GM18505 (cell line): ENCODE measurements around the gene ASPN.

Source experiments
- ATAC-seq: cut with Tn5 transposase; IDR thresholded peaks from one replicate; pipeline ENCODE4 v1.9.1; 2021; ENCODE audit not compliant: unreplicated experiment
- POLR2A ChIP-seq: IDR thresholded peaks from 4 replicates; pipeline ENCODE4 v1.6.1; 2011; ENCODE audit warnings: borderline replicate concordance; ENCODE audit not compliant: insufficient read depth, insufficient read length; ENCODE audit errors: extremely low read depth

Gene ASPN

DNA sequence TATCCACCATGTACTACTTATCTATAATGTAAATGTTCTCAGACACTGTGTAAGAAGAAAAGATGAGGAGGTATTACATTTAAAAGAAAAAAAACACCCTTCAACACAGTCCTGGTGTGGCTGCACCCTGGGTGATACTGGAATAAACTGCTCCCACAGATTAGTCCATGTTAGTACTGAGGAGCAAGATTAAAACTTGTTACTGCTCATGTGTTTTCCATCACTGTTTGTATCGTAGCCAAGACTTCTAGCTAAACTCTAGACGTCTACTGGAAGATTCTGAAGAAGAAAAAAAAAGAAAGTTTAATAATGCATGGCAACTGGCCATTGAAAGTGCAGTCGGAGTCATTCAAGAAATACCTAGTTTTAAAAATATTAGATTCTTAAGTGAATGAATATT, at the start of gene ASPN:
TSS of gene ASPN (minus strand) at position 178 of the 400 bp plus-strand sequence.
- TF ChIP-seq POLR2A: no peak
- ATAC-seq: no peak

DNA sequence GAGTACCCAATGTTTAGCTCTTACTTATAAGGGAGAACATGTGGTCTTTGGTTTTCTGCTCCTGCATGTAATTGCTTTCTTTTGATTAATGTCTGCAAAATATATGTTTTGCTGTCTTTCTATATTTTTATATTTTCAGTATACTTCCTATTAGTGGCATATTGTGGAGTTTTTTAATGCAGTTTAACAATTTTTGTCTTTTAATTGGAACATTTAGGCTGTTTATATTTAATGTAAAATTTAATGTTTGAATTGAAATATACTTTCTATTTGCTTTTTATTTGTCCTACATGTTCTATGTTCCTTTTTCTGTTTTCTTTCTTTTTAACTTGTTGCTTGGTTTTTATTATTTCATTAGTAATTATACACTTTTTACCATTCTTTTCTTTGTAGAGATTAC, 48.6 kb upstream of the ASPN start:
- ATAC-seq: no peak
- no peak for TF ChIP-seq POLR2A

DNA sequence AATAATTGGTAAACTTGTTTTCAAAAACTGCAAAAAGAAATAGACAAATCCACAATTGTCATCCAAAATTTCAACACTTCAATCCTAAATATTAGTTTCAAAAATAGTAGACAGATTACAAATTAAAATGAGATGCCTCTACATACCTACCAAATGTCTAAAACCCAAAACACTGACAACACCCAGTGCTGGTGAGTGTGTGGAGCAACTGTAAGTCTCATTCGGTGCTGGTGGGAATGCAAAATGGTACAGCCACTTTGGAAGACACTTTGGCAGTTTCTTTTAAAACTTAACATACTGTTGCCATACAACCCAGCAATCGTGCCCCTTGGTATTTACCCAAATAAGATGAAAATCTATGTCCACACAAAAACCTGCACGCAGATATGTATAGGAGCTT, 46.8 kb upstream of the ASPN start:
- no peak for TF ChIP-seq POLR2A
- no peak for ATAC-seq

GRCh38 chr9:92528522-92528849, 46.2 kb upstream of the ASPN start:
- no peak for TF ChIP-seq POLR2A
- no peak for ATAC-seq

- no peak for ATAC-seq
- TF ChIP-seq POLR2A: no peak
Measured at GRCh38 chr9:92527832-92528521, 45.7 kb upstream of the ASPN start.

GRCh38 chr9:92527291-92527828, 45.1 kb upstream of the ASPN start:
- TF ChIP-seq POLR2A: no peak
- no peak for ATAC-seq

DNA sequence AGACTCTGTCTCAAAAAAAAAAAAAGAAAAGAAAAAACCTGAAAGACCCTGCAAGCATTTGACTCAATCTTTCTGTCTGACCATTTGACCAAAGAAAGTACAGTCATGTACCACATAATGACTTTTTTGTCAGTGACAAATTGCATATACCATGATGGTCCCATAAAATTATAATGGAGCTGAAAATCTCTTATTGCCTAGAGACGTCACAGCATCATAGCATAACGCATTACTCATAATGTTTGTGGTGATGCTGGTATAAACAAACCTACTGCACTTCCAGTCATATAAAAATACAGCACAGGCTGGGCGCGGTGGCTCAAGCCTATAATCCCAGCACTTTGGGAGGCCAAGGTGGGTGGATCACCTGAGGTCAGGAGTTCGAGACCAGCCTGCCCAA, 43.0 kb upstream of the ASPN start:
- no peak for ATAC-seq
- no peak for TF ChIP-seq POLR2A

DNA sequence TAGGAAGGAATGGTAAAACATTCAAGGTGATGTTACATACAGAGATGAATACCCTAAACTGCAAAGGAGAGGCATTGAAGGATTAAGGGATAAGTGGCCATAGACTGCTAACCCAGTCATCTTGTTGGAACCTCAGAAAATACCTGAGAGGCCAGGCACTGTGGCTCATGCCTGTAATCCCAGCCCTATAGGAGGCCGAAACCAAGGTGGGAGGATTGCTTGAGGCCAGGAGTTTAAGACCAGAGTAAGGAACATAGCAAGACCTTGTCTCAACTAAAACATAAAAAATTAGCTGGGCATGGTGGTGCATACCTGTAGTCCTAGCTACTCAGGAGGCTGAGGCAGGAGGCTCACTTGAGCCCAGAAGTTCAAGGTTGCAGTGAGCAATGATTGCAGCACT, 42.6 kb upstream of the ASPN start:
- no peak for TF ChIP-seq POLR2A
- ATAC-seq: no peak

DNA sequence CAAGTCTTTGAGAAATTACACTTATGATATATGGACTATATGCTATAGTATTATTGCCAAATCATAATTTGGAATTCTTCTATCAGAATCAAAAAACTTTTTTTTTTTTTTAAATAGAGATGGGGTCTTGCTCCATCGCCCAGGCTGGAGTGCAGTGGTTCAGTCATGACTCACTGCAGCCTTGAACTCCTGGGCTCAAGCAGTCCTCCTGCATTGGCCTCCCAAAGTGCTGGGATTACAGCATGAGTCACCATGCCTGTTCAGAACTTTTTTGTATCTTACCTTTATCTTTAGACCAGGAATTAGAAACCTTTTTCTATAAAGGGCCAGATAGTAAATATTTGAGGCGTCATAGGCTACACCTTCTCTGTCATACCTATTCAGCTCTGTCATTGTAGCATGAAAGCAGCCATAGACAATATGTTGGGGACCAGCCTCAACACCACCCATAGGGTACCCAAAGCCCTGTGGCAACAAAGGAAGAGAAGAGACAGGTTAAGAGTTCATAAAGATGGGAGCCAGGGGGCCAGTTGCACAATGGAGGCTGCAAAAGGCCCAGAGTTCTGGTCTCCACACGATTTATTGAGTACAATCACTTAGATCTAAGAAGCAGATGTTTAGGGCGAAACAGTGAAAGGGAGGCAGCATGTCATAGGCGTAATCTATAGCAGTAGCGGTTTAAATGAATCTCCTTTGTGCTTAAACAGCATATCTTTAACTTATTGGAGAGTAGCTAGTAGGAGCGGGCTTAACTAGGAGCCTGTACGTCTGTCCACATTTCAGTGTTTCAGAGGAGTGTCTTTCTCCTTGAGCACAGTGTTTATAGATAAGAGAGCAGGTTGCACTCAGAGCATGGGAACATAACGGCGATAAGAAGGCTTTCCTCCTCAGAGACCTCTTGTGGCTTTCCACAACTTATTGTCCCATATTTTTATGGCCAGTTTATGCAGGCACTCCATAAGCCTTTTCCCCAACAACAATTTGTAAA, 41.0 kb upstream of the ASPN start:
- no peak for TF ChIP-seq POLR2A

DNA sequence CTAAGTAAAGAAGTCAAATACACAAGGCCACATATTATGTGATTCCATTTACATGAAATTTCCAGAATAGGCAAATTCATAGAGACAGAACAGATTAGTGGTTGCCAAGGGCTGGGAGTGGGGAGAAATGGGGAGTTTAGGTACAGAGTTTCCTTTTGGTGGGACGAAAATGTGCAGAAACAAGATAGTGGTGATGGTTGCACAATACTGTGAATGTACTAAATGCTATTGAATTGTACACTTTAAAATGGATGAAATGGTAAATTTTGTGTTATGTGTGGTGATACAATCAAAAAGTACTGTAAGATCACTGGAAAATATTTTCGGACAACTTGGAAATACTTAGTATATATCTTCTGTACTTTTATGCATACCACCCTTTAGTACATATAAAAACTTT, 38.5 kb upstream of the ASPN start:
- ATAC-seq: no peak
- no peak for TF ChIP-seq POLR2A

More for the DNA sequence above, 41.0 kb upstream of the ASPN start:
- ATAC-seq: no peak

- no peak for ATAC-seq
- TF ChIP-seq POLR2A: no peak
Measured at GRCh38 chr9:92518199-92518598, 35.9 kb upstream of the ASPN start.

DNA sequence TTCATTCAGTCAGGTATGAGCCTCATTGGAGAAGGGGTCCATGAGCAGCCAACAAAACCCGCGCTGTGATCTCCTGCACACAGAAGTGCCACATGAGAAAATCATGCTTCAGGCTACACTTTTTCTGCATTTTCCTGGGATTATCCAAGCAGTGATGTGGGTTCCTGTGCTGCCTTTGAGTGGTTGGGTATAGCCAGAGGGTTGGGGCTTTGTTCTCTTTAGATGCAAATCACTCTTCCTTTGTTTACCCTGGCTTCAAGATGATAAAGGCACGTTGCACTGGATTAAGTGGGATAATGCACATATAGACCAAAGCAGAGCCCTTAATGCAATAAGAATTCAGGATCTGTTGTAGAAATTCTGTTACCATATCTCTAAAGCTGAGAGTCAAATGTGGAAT, 34.7 kb upstream of the ASPN start:
- no peak for ATAC-seq
- no peak for TF ChIP-seq POLR2A

DNA sequence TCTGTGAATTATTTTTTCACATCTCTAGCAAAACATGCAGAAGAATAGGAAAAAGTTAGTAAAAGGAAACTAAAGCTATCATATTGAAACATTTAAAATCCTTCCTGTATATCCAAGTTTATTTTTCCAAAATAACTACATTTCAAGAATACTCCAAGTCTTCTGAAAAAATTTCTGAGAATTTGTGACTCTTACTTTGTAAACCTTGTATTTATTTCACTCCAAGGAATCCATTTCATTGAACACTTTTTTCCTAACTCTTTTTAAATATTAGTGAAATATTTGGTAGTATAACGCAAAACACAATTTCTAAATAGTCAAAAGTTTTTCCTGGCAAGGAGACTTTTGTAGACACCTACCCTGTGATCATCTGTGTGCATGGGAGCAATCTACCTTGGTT, 34.2 kb upstream of the ASPN start:
- no peak for ATAC-seq
- no peak for TF ChIP-seq POLR2A

GRCh38 chr9:92514635-92515034, 32.3 kb upstream of the ASPN start:
- no peak for ATAC-seq
- TF ChIP-seq POLR2A: no peak

DNA sequence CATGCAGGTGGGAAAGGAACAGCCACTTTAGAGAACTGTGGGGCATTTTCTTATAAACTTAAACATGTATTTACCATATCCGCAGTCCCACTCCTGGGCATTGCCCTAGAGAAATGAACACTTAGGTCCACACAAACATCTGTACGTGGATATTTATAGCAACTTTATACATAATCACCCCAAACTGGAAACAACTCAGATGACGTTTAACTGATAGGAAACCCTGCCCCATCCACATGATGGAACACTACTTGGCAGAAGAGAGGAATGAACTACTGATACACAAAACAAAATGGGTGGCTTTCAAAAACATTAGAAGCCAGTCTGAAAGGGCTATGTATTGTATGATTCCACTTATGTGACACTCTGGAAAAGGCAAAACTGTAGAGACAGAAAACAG, 31.0 kb upstream of the ASPN start:
- no peak for ATAC-seq
- no peak for TF ChIP-seq POLR2A

GRCh38 chr9:92512622-92513021, 30.3 kb upstream of the ASPN start:
- no peak for TF ChIP-seq POLR2A
- ATAC-seq: no peak
